Endodermal cell (in vitro differentiated cells): ENCODE results near the gene PRR36. TPM values are rescaled to one million over a fixed set of nuclear protein-coding genes. Genes with fewer than 3 reads are reported as not detected.

ENCODE experiments used
- DNase-seq: peaks from one replicate; pipeline ENCODE4 v3.0.0-alpha.2; 2017
- H3K27ac ChIP-seq: 2 replicates; pipeline ENCODE4 v1.5.1; 2013; ENCODE audit warnings: mild to moderate bottlenecking, low read depth, low read length, moderate library complexity
- H3K27me3 ChIP-seq: 2 replicates; pipeline ENCODE4 v1.6.1; 2013; ENCODE audit warnings: mild to moderate bottlenecking, low read length, moderate library complexity; ENCODE audit not compliant: insufficient read depth, control insufficient read depth, poor library complexity, severe bottlenecking
- H3K36me3 ChIP-seq: 2 replicates; pipeline ENCODE4 v1.7.0; 2013; ENCODE audit warnings: mild to moderate bottlenecking, low read length, moderate library complexity; ENCODE audit not compliant: control insufficient read depth, insufficient read depth
- H3K4me1 ChIP-seq: one replicate; pipeline ENCODE4 v1.7.0; 2013; ENCODE audit warnings: low read length; ENCODE audit not compliant: control insufficient read depth, insufficient read depth
- H3K4me3 ChIP-seq: 2 replicates; pipeline ENCODE4 v1.5.1; 2013; ENCODE audit warnings: mild to moderate bottlenecking, low read length, moderate library complexity
- H3K9ac ChIP-seq: 2 replicates; pipeline ENCODE4 v1.6.1; 2013; ENCODE audit warnings: mild to moderate bottlenecking, low read length, moderate library complexity; ENCODE audit not compliant: poor library complexity, severe bottlenecking; ENCODE audit errors: extremely low read depth
- H3K9me3 ChIP-seq: 2 replicates; pipeline ENCODE4 v1.6.1; 2013; ENCODE audit warnings: mild to moderate bottlenecking, low read length, moderate library complexity; ENCODE audit not compliant: control insufficient read depth
- H3K27ac Mint-ChIP-seq: 2 replicates; pipeline ENCODE4 v1.8.0; 2020; ENCODE audit warnings: mixed read lengths
- H3K27me3 Mint-ChIP-seq: 2 replicates; pipeline ENCODE4 v1.8.0; 2021; ENCODE audit warnings: mild to moderate bottlenecking, mixed read lengths; ENCODE audit not compliant: insufficient read depth
- H3K36me3 Mint-ChIP-seq: 2 replicates; pipeline ENCODE4 v1.8.0; 2020; ENCODE audit warnings: low read depth, mixed read lengths
- H3K4me1 Mint-ChIP-seq: 2 replicates; pipeline ENCODE4 v1.8.0; 2020; ENCODE audit warnings: mixed read lengths
- H3K4me3 Mint-ChIP-seq: 2 replicates; pipeline ENCODE4 v1.8.0; 2020; ENCODE audit warnings: mild to moderate bottlenecking, moderate library complexity, mixed read lengths
- H3K9me3 Mint-ChIP-seq: 2 replicates; pipeline ENCODE4 v1.8.0; 2020; ENCODE audit warnings: mild to moderate bottlenecking, mixed read lengths
- CTCF ChIP-seq: fragments of 200-600 bp; sonication (generic); conservative IDR thresholded peaks from 2 replicates; pipeline ENCODE4 v1.5.0; 2021; ENCODE audit warnings: antibody characterized with exemption, mild to moderate bottlenecking
- WGBS, 2 experiments: methylation state at CpG; one replicate each; pipeline versions ENCODE4 v1.1.5 to v1.1.7; 2013; ENCODE audit warnings: missing lambda C conversion rate in 2 of 2, mixed read lengths in 1 of 2; ENCODE audit not compliant: insufficient coverage in 1 of 2, insufficient read length in 1 of 2; 5-methylcytosine and 5-hydroxymethylcytosine counted together
- total RNA-seq, 2 donors: library from RNA; stranded (reverse); fragmentation: NEBNext Ultra II Directional in 1 of 2; extraction: Animal tissue kit (Norgen Biotek cat#: 25700) in 1 of 2; gene quantifications; 2 replicates in 1 of 2; 3 replicates in 1 of 2; pipeline ENCODE4 v1.2.1, GENCODE V29; 2021

PRR36 gene
- total RNA-seq, 2 donors from 2014 or later: 9.5 to 20.2 TPM

- H3K9me3 Mint-ChIP-seq: no peaks in the 10 kb centered on the region
- Histone ChIP-seq H3K9ac (no peak overlapping the region), H3K27ac (no peak overlapping the region), H3K36me3 (no peaks in the 10 kb centered on the region), H3K27me3 (peaks cover 27% of the 10 kb centered on the region), H3K4me1 (peaks cover 7% of the 10 kb centered on the region), H3K9me3 (no peaks in the 10 kb centered on the region), H3K4me3 (no peak overlapping the region)
- peaks cover 3% of the 10 kb centered on the region for H3K4me1 Mint-ChIP-seq
- peaks cover 51% of the 10 kb centered on the region for H3K27me3 Mint-ChIP-seq
- 79 to 86% methylated on average over 11 to 16 of the region's 16 CpGs for WGBS, 2 experiments
- no peak for TF ChIP-seq CTCF
- DNase-seq: no peak
- H3K4me3 Mint-ChIP-seq: no peak overlapping the region
- H3K36me3 Mint-ChIP-seq: no peaks in the 10 kb centered on the region
- no peak overlapping the region for H3K27ac Mint-ChIP-seq
Measured at GRCh38 chr19:7856109-7856591, 18.0 kb downstream of the PRR36 start.

- H3K9me3 ChIP-seq: no peaks in the 10 kb centered on the region
- 86 to 91% methylated on average over 9 to 26 of the region's 26 CpGs for WGBS, 2 experiments
- TF ChIP-seq CTCF: no peak
- Mint-ChIP-seq H3K4me1 (peaks cover 3% of the 10 kb centered on the region), H3K36me3 (no peaks in the 10 kb centered on the region), H3K4me3 (no peak overlapping the region), H3K27ac (no peak overlapping the region), H3K27me3 (peaks cover 45% of the 10 kb centered on the region), H3K9me3 (no peaks in the 10 kb centered on the region)
- no peak overlapping the region for H3K4me3 ChIP-seq
- DNase-seq: no peak
- H3K36me3 ChIP-seq: no peaks in the 10 kb centered on the region
- H3K27ac ChIP-seq: no peak overlapping the region
- H3K27me3 ChIP-seq: peaks cover 21% of the 10 kb centered on the region
- no peak overlapping the region for H3K9ac ChIP-seq
- H3K4me1 ChIP-seq: peaks cover 7% of the 10 kb centered on the region
Measured at GRCh38 chr19:7855426-7856108, 18.6 kb downstream of the PRR36 start.

GRCh38 chr19:7853770-7854128 is 20.4 kb downstream of the PRR36 start:
- Mint-ChIP-seq H3K27ac (peak overlapping the region; percentile 64), H3K9me3 (no peaks in the 10 kb centered on the region), H3K4me1 (peaks cover 3% of the 10 kb centered on the region), H3K36me3 (no peaks in the 10 kb centered on the region), H3K27me3 (peaks cover 31% of the 10 kb centered on the region), H3K4me3 (no peak overlapping the region)
- Histone ChIP-seq H3K4me3 (no peak overlapping the region), H3K27me3 (peaks cover 12% of the 10 kb centered on the region), H3K36me3 (no peaks in the 10 kb centered on the region), H3K9ac (no peak overlapping the region), H3K27ac (no peak overlapping the region), H3K4me1 (peaks cover 7% of the 10 kb centered on the region), H3K9me3 (no peaks in the 10 kb centered on the region)
- no peak for TF ChIP-seq CTCF
- 72 to 74% methylated on average over 12 of the region's 12 CpGs for WGBS, 2 experiments
- no peak for DNase-seq
